ENCODE data around the gene RNLS.
"Not testable (repeated sequence)": the region's sequence is repeated elsewhere in the genome, so short reads cannot be mapped to it uniquely, and the experiment has no call there.

RNLS gene

GRCh38 chr10:88332503-88333247 is 250.4 kb downstream of the RNLS start:
- DNase-seq, result no peak

GRCh38 chr10:88330174-88330573 is 252.9 kb downstream of the RNLS start:
- no peak for DNase-seq

GRCh38 chr10:88322324-88323063 is 260.6 kb downstream of the RNLS start:
- DNase-seq, result no peak

- DNase-seq, result no peak
These were observed 263.1 kb downstream of the RNLS start for GRCh38 chr10:88319960-88320517.

- DNase-seq, result no peak
These were observed 264.3 kb downstream of the RNLS start for GRCh38 chr10:88318803-88319202.

GRCh38 chr10:88317099-88317498 is 266.0 kb downstream of the RNLS start:
- DNase-seq, result no peak

GRCh38 chr10:88316292-88316861 is 266.7 kb downstream of the RNLS start:
- no peak for DNase-seq

GRCh38 chr10:88315755-88316154 is 267.4 kb downstream of the RNLS start:
- DNase-seq, result no peak

- DNase-seq, result no peak
These were observed 268.8 kb downstream of the RNLS start for GRCh38 chr10:88314362-88314761.

GRCh38 chr10:88313878-88314277 is 269.2 kb downstream of the RNLS start:
- DNase-seq, result no peak

GRCh38 chr10:88312855-88313254 is 270.3 kb downstream of the RNLS start:
- DNase-seq, result no peak

GRCh38 chr10:88311264-88311663 is 271.9 kb downstream of the RNLS start:
- DNase-seq, result no peak

GRCh38 chr10:88309365-88309764 is 273.8 kb downstream of the RNLS start:
- no peak for DNase-seq

GRCh38 chr10:88308361-88308760 is 274.8 kb downstream of the RNLS start:
- DNase-seq, result not testable (repeated sequence)

GRCh38 chr10:88299787-88300186 is 283.3 kb downstream of the RNLS start:
- no peak for DNase-seq

GRCh38 chr10:88297103-88297502 is 286.0 kb downstream of the RNLS start:
- no peak for DNase-seq

- DNase-seq, result no peak
These were observed 289.4 kb downstream of the RNLS start for GRCh38 chr10:88293651-88294230.

GRCh38 chr10:88293073-88293472 is 290.0 kb downstream of the RNLS start:
- DNase-seq, result no peak

GRCh38 chr10:88292185-88292514 is 291.0 kb downstream of the RNLS start:
- DNase-seq, result no peak

- no peak for DNase-seq
These were observed 291.6 kb downstream of the RNLS start for GRCh38 chr10:88291289-88292184.

- DNase-seq, result no peak
These were observed 293.8 kb downstream of the RNLS start for GRCh38 chr10:88289342-88289741.

- DNase-seq, result no peak
These were observed 294.6 kb downstream of the RNLS start for GRCh38 chr10:88288320-88289059.
